ENCODE data around the gene ACO1.

- no peak for TF ChIP-seq CTCF (IDR thresholded peaks at IDR 0.05; ENCODE audit: insufficient read depth, low read length, poor library complexity, severe bottlenecking)
- TF ChIP-seq EZH2phosphoT487 (conservative IDR thresholded peaks at IDR 0.05; ENCODE audit: low read length), result no peak
Measured at GRCh38 chr9:32487981-32488380, 103.5 kb downstream of the ACO1 start.
